HG02884 (cell line): ENCODE data around the gene PSTPIP1.

Experiments
- ATAC-seq: cut with Tn5 transposase; IDR thresholded peaks from one replicate; pipeline ENCODE4 v1.9.1; 2021; ENCODE audit warnings: mild to moderate bottlenecking, moderate library complexity; ENCODE audit not compliant: unreplicated experiment

PSTPIP1 gene

DNA sequence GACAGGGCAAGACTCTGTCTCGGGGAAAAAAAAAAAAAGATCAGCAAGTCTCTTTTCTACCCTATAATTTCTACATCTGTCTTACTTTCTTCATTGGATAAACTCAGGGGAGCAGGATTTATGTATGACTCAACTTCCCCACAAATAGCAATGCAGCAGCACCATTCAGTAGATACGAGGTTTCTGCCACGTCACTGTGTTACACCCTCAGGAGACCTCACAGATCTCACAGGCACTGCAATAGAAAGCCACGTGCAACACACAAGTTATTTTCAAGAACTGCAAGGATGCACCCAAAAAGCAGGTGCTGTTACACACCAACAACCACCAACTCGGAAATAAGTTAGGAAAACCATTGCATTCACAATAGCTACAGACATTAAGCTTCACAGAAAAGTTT, 45.7 kb downstream of the PSTPIP1 start:
- ATAC-seq, result no peak

DNA sequence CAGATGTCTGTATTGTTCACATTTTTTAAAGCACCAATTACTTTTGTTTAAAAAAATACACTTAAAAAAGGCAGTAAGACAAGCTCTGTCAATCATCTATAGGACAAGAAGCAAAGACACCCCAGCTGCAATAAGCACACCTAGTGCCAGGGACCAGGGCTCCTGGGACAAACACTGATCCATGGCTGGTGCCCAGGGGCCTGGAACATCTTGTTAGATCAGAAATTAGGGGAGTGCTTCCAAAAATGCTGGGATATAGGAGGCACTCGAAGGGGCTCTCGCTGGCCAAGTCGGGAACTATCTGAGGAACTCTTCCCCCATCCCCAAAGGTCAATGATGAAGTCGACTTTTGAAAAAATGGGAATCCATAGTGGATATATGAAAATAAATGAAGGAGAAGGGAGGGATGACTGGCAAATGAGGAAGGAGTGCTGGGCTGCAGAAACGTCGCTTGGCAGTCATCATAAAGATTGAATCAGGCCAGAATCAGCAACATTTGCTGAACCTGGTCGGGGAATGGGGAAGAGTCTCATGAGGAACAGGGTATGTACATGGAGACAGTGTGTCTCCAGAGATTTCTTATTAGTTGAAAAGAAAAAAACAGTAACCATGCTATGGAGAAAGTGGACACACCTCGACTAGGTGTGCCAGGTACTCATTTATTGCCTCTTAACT, 47.5 kb downstream of the PSTPIP1 start:
- ATAC-seq, result no peak

DNA sequence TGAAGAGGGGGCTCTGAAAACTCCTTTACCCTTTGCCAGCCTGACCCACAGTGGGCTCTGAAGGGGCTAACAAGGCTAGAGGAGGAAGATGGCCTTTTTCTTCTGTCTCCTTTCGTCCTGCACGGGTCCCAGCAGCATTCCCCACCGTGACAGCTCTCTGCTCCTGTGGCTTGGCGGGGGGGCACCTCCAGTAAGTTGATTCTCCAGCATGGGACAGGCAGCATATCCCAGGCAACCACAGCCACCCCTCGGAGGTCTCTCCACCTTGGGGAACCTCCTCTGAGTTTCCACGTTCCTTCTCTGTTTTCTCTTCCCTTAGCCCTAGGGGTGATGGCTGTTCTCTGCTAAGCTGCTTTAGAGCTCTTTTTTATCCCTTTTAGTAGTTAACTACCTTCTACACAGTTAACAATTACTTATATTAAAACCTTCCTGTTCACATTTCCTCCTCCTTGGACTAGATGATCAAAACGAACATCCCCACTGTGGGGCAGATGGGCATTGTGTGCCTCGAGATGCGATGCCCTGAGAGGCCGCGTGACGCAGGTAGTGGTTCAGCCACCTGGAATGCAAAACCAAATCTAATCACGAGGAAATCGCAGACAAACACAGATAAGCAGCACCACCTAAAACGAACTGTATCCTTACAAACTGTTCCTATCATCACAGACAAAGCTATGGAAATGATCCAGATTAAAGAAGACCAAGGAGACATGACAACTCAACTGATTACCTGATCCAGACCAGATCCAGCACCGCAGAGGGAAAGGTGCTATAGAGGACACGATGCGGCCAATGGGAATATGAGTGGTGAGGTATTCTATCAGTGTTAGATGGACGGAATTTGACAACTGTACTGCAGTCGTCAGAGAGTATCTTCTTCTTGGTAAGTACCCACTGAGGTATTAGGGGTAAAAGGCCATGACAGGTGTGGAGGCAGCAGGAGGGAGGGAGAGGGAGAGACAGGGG, 48.3 kb downstream of the PSTPIP1 start:
- ATAC-seq, result no peak

GRCh38 chr15:77044228-77045042, 49.5 kb downstream of the PSTPIP1 start:
- ATAC-seq, result no peak

GRCh38 chr15:77045985-77046384, 51.1 kb downstream of the PSTPIP1 start:
- no peak for ATAC-seq

- ATAC-seq, result no peak
Measured at GRCh38 chr15:77046704-77047412, 51.9 kb downstream of the PSTPIP1 start.

DNA sequence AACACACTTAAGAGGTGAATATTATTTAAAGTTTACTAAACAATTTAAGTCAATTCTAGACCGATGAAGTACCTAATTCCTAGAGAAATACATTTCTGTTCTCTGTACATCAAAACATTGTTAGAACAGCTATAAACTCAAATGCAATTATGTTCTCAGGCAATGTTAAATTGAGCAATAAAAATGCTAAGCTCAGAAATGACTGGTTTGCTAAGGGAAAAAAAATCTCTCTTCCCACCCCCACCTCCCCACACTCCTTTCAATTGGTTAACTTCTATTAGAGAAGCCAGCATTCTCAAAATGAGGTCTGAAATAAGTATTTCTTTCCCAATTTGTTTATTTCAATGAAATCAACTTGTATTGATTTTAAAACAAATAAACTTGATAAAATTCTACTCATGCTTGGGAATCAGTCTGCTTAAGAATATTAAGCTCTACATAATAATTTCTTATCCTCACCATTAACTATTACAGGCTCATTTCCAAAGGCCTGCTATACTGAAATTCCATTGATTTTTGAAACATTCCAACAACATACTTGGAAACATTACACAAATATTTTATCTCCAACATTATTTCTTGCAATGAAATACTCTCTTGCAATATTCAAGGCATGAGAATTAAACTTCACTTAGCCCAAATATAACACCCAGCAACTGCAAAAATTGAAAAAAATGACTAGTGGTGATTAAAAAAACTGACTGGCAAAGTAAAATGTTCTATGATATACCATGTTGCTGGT, 53.4 kb downstream of the PSTPIP1 start:
- no peak for ATAC-seq

DNA sequence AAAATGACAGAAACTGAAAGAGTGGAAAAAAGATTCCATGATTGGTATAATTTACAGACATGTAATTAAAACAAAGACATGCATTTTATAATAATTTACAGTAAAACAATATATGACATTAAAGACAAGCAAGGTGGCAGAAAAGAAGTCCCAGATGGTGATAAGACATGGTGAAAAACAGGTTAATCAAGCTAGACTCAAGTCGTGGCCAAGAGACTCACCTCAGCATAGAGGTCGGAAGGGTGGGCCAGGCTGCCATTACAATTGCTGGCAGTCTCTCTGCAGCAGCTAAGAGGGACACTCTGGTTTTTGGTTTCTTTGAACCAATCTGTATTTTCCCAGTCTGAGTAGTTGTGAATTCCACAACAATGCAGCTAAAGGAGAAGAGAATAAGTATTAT, 57.6 kb downstream of the PSTPIP1 start:
- ATAC-seq, result no peak

DNA sequence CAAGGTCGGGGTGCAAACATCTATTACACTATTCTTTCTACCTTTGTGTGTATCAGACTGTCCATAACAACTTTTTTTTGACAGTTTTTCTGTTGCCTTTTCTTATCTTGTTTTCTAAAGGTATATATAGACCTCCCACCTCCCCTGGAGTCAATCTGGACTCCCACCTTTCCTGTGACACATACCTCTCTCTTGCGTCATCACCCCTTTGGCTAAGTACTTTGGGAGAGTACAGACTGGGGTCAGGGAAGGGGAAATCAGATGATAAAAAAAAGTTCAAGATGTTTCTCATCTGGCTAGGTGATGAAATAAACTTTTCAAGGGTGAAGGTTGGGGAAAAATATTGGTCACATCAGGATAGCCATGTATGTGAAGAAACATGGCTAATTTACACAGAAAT, 58.8 kb downstream of the PSTPIP1 start:
- ATAC-seq, result no peak

GRCh38 chr15:77057072-77057471, 62.1 kb downstream of the PSTPIP1 start:
- no peak for ATAC-seq

DNA sequence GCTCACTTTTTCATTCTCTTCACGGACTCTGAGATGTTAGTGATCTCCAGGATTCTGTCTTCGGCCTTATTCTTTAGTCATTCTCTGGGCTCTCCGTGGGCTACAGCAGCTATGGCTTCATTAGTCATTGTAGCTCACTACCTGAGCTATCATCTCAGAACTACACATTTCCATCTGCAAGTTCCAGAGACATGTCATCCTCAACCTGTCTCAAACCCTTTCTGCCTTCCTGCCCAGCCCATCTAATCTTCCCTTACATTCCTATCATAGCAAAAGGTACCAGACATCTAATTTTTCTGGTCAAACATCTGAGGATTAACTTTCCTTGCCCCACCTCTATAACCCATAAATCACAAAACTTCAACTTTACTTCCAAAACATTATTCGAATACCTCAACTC, 62.8 kb downstream of the PSTPIP1 start:
- ATAC-seq, result no peak

DNA sequence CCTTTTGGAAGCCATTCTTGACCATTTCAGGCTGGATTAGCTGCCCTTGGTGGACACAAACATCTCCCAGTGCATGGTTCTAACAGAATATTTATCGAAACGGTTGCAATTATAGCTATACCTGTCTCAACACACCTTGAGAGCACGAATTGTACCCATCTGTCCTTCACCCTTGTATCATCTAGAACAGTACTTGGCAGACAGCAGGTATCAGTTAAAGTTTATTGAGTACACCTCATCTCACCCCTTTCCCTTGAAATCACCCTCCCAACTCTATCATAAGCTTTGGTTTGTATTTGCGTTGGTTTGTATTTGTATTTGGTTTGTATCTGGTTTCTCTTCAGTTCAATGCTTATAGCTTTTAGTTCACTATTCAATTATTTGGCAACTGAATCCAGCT, 63.5 kb downstream of the PSTPIP1 start:
- ATAC-seq, result no peak

DNA sequence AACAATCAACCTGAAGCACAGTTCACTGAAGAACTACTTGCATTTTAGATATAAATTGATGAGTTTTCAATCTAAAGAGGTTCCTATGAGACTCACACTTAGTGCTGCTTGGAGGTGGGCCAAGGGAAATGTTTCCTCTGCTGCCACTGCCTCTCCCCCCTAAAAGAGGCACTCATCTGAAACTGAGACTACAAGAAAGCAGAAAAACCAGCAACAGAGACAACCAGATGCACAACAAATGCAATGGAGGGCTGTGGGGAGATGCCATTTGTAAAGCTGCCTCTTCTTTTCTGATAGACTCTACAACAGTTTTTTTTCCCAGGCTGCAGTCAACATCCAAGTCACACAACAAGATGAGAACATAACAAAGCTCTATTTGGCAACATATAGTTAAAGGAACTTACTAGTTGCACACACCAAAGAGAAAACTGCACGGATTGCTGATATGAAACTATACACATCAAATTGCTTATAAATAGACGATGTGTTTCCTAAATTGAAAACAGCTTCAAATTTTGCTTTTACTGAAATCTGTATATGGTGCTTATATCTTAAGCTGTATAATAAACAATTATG, 64.9 kb downstream of the PSTPIP1 start:
- ATAC-seq, result no peak

- no peak for ATAC-seq
Measured at GRCh38 chr15:77060546-77060945, 65.6 kb downstream of the PSTPIP1 start.

DNA sequence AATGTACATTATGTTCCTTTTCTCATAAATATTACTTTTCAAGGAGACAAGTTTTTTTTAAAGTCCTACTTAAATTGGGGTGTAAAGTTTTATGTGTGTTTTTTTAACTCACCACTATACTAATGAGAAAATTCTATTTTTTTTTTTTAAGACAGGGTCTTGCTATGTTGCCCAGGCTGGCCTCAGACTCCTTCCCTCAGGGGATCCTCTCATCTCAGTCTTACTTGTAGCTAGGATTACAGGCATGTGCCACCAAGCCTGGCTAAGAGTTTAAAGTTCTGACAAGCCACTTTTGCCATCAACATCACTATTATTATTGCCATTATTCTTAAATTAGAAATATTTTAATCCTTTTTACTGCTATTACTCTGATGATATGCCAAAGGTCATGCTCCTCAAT, 68.3 kb downstream of the PSTPIP1 start:
- ATAC-seq, result no peak

- no peak for ATAC-seq
Measured at GRCh38 chr15:77064063-77064462, 69.1 kb downstream of the PSTPIP1 start.

DNA sequence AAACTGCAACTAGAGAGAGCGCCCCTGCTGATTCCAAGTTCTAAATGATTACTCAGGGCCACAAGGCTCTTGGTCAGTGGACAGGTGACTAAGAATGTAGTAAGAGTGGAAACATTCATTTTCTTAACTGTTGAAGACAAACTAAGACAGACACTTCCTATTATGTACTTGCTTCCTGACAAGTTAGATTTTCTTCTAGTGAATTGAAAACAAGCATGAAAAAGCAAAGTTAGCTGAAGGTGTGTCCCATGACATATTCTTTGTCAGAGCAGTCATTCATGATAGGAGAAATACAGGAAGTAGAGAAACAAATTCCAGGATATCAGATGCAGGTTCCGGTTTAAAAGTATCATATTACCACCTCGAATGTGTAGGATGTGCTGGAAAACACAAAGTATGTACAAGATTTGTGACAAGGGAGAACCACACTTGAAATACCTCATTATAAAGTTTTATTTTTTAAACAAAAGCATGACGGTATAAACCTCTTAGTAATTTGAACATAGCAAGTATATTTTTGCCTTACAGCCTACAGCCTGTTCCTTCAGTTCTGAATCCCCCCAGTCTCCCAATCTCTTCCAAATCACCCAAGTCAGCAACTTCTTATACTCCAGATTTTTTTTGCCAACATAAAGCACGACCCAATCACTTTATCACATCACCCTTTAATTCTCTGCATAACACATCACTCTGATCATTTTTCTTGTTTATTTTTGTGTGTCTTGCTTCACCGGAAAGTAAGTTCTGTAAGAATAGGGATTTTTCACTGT, 69.8 kb downstream of the PSTPIP1 start:
- ATAC-seq, result no peak

DNA sequence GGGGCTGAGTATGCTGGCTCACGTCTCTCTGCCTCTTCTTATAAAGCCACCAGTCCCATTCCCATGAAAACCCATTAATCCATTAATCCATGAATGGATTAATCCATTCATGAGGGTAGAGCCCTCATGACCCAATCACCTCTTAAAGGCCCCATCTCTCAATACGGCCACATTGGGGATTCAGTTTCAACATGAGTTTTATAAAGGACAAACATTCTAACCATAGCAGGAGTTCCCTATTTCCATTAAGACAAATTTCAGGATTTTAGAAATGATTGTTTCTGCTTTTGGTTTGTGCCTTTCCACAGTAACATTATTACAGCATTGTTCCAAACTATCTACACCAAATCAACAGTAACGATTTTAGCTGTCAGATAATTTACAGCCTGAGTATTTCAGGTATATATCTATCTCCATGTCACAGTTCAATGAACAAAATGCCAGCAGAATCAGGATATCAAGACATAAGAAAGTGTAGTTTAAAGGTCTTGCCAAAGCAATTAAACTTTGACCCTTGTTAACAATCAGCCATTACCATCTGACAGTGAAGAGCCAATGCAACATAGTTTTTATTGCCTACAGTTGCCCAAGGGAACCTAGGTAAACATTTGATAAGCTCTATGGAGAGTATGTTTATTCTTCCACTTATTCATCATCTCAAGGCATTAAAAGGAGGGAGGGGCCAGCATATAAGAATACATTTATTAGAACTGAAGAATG, 72.2 kb downstream of the PSTPIP1 start:
- ATAC-seq, result no peak
